Measurements from ENCODE around the gene OR2B6. TPM values are rescaled to one million over a fixed set of nuclear protein-coding genes. Genes with fewer than 3 reads are reported as not detected.

The OR2B6 gene
- total RNA-seq, 4 donors from 2014 or later = not detected

GRCh38 chr6:27948237-27948636 is 8.8 kb upstream of the OR2B6 start:
- no peak for TF ChIP-seq CTCF (IDR thresholded peaks at IDR 0.05; ENCODE audit: low read depth)

GRCh38 chr6:27951040-27951439 is 6.0 kb upstream of the OR2B6 start:
- no peak for TF ChIP-seq CTCF (IDR thresholded peaks at IDR 0.05; ENCODE audit: low read depth)

- no peak for TF ChIP-seq CTCF (IDR thresholded peaks at IDR 0.05; ENCODE audit: low read depth)
Measured at GRCh38 chr6:27957516-27957915, 475 bp downstream of the OR2B6 start.

GRCh38 chr6:27962506-27962905 is 5.5 kb downstream of the OR2B6 start:
- TF ChIP-seq CTCF (IDR thresholded peaks at IDR 0.05; ENCODE audit: low read depth) = no peak

GRCh38 chr6:27966044-27966443 is 9.0 kb downstream of the OR2B6 start:
- no peak for TF ChIP-seq CTCF (IDR thresholded peaks at IDR 0.05; ENCODE audit: low read depth)

- TF ChIP-seq CTCF (IDR thresholded peaks at IDR 0.05; ENCODE audit: low read depth) = no peak
Measured at GRCh38 chr6:27966816-27967426, 9.9 kb downstream of the OR2B6 start.

- no peak for TF ChIP-seq CTCF (IDR thresholded peaks at IDR 0.05; ENCODE audit: low read depth)
Measured at GRCh38 chr6:27970444-27970843, 13.4 kb downstream of the OR2B6 start.
